Measurements from ENCODE around the gene HOXD10.

HOXD10 gene

GRCh38 chr2:176139661-176140512 lies 23.3 kb downstream of the HOXD10 start:
- H3K36me3 ChIP-seq (ENCODE audit: insufficient read depth, low read length): no peaks in the 10 kb centered on the region
- H3K27ac ChIP-seq: no peak overlapping the region
- peak overlapping the region; percentile 73 for H3K4me3 ChIP-seq
- DNase-seq (ENCODE audit: low read depth, low spot score): no peak
- peak overlapping the region; percentile 39 for H3K9ac ChIP-seq (ENCODE audit: insufficient read length)
- TF ChIP-seq EZH2 (IDR thresholded peaks at IDR 0.05) (no peak), POLR2AphosphoS5 (IDR thresholded peaks at IDR 0.05; ENCODE audit: borderline replicate concordance, low read depth, low read length) (no peak), FOXP2 (optimal IDR thresholded peaks at IDR 0.05; ENCODE audit: control extremely low read depth, extremely low read length, insufficient read depth) (no peak)
- H3K9me3 ChIP-seq (ENCODE audit: low read depth, low read length): no peaks in the 10 kb centered on the region

- H3K27ac ChIP-seq: no peak overlapping the region
- TF ChIP-seq EZH2 (IDR thresholded peaks at IDR 0.05) (no peak), POLR2AphosphoS5 (IDR thresholded peaks at IDR 0.05; ENCODE audit: borderline replicate concordance, low read depth, low read length) (no peak), FOXP2 (optimal IDR thresholded peaks at IDR 0.05; ENCODE audit: control extremely low read depth, extremely low read length, insufficient read depth) (no peak)
- no peaks in the 10 kb centered on the region for H3K9me3 ChIP-seq (ENCODE audit: low read depth, low read length)
- H3K36me3 ChIP-seq (ENCODE audit: insufficient read depth, low read length): no peaks in the 10 kb centered on the region
- H3K9ac ChIP-seq (ENCODE audit: insufficient read length): peak overlapping the region; percentile 39
- DNase-seq (ENCODE audit: low read depth, low spot score): no peak
- H3K4me3 ChIP-seq: peak overlapping the region; percentile 73
Observed at GRCh38 chr2:176140513-176141317, 24.1 kb downstream of the HOXD10 start.

- Histone ChIP-seq H3K36me3 (ENCODE audit: insufficient read depth, low read length) (no peaks in the 10 kb centered on the region), H3K27ac (no peak overlapping the region), H3K9ac (ENCODE audit: insufficient read length) (no peak overlapping the region), H3K4me3 (no peak overlapping the region), H3K9me3 (ENCODE audit: low read depth, low read length) (no peaks in the 10 kb centered on the region)
- TF ChIP-seq POLR2AphosphoS5 (IDR thresholded peaks at IDR 0.05; ENCODE audit: borderline replicate concordance, low read depth, low read length): no peak
- no peak for TF ChIP-seq EZH2 (IDR thresholded peaks at IDR 0.05)
- no peak for TF ChIP-seq FOXP2 (optimal IDR thresholded peaks at IDR 0.05; ENCODE audit: control extremely low read depth, extremely low read length, insufficient read depth)
- no peak for DNase-seq (ENCODE audit: low read depth, low spot score)
Observed at GRCh38 chr2:176142281-176142680, 25.7 kb downstream of the HOXD10 start.

- H3K9ac ChIP-seq (ENCODE audit: insufficient read length): no peak overlapping the region
- H3K27ac ChIP-seq: no peak overlapping the region
- H3K9me3 ChIP-seq (ENCODE audit: low read depth, low read length): no peaks in the 10 kb centered on the region
- H3K36me3 ChIP-seq (ENCODE audit: insufficient read depth, low read length): no peaks in the 10 kb centered on the region
- no peak for DNase-seq (ENCODE audit: low read depth, low spot score)
- H3K4me3 ChIP-seq: no peak overlapping the region; the same call in 1 of the 2 replicates
- TF ChIP-seq FOXP2 (optimal IDR thresholded peaks at IDR 0.05; ENCODE audit: control extremely low read depth, extremely low read length, insufficient read depth): no peak
- TF ChIP-seq POLR2AphosphoS5 (IDR thresholded peaks at IDR 0.05; ENCODE audit: borderline replicate concordance, low read depth, low read length): no peak
- TF ChIP-seq EZH2 (IDR thresholded peaks at IDR 0.05): no peak
Observed at GRCh38 chr2:176145085-176145969, 28.7 kb downstream of the HOXD10 start.

- no peaks in the 10 kb centered on the region for H3K36me3 ChIP-seq (ENCODE audit: insufficient read depth, low read length)
- no peaks in the 10 kb centered on the region for H3K9me3 ChIP-seq (ENCODE audit: low read depth, low read length)
- H3K4me3 ChIP-seq: peak overlapping the region; percentile 15; the same call in 1 of the 2 replicates
- DNase-seq (ENCODE audit: low read depth, low spot score): no peak
- no peak overlapping the region for H3K9ac ChIP-seq (ENCODE audit: insufficient read length)
- no peak for TF ChIP-seq FOXP2 (optimal IDR thresholded peaks at IDR 0.05; ENCODE audit: control extremely low read depth, extremely low read length, insufficient read depth)
- TF ChIP-seq EZH2 (IDR thresholded peaks at IDR 0.05): no peak
- no peak for TF ChIP-seq POLR2AphosphoS5 (IDR thresholded peaks at IDR 0.05; ENCODE audit: borderline replicate concordance, low read depth, low read length)
- no peak overlapping the region for H3K27ac ChIP-seq
Observed at GRCh38 chr2:176146101-176146500, 29.5 kb downstream of the HOXD10 start.

GRCh38 chr2:176146645-176147044 lies 30.1 kb downstream of the HOXD10 start:
- no peaks in the 10 kb centered on the region for H3K9me3 ChIP-seq (ENCODE audit: low read depth, low read length)

GRCh38 chr2:176147210-176147799 lies 30.7 kb downstream of the HOXD10 start:
- no peak for DNase-seq (ENCODE audit: low read depth, low spot score)
- TF ChIP-seq EZH2 (IDR thresholded peaks at IDR 0.05) (no peak), POLR2AphosphoS5 (IDR thresholded peaks at IDR 0.05; ENCODE audit: borderline replicate concordance, low read depth, low read length) (no peak), FOXP2 (optimal IDR thresholded peaks at IDR 0.05; ENCODE audit: control extremely low read depth, extremely low read length, insufficient read depth) (no peak)
- Histone ChIP-seq H3K9me3 (ENCODE audit: low read depth, low read length) (no peaks in the 10 kb centered on the region), H3K36me3 (ENCODE audit: insufficient read depth, low read length) (no peaks in the 10 kb centered on the region; the same call in 1 of the 2 replicates), H3K27ac (no peak overlapping the region), H3K4me3 (no peak overlapping the region), H3K9ac (ENCODE audit: insufficient read length) (no peak overlapping the region)

More at GRCh38 chr2:176146645-176147044, 30.1 kb downstream of the HOXD10 start:
- H3K36me3 ChIP-seq (ENCODE audit: insufficient read depth, low read length): no peaks in the 10 kb centered on the region
- H3K4me3 ChIP-seq: no peak overlapping the region
- TF ChIP-seq EZH2 (IDR thresholded peaks at IDR 0.05) (no peak), POLR2AphosphoS5 (IDR thresholded peaks at IDR 0.05; ENCODE audit: borderline replicate concordance, low read depth, low read length) (no peak), FOXP2 (optimal IDR thresholded peaks at IDR 0.05; ENCODE audit: control extremely low read depth, extremely low read length, insufficient read depth) (no peak)
- DNase-seq (ENCODE audit: low read depth, low spot score): no peak
- H3K27ac ChIP-seq: no peak overlapping the region
- H3K9ac ChIP-seq (ENCODE audit: insufficient read length): no peak overlapping the region

Measured in SK-N-MC (cell line).